Nephron progenitor cell (in vitro differentiated cells): ENCODE results near the gene TMEM256.
"Not testable (repeated sequence)": the region's sequence is repeated elsewhere in the genome, so short reads cannot be mapped to it uniquely, and the experiment has no call there.

ENCODE experiments used
- DNase-seq: peaks from one replicate; pipeline ENCODE4 v3.0.0; 2021
- H3K27ac Mint-ChIP-seq: 2 replicates; pipeline ENCODE4 v1.8.0; 2021; ENCODE audit warnings: mild to moderate bottlenecking, moderate library complexity, mixed read lengths
- H3K27me3 Mint-ChIP-seq: 2 replicates; pipeline ENCODE4 v1.8.0; 2021; ENCODE audit warnings: mild to moderate bottlenecking, low read depth, mixed read lengths; ENCODE audit not compliant: poor library complexity
- H3K36me3 Mint-ChIP-seq: 2 replicates; pipeline ENCODE4 v1.8.0; 2021; ENCODE audit warnings: low read depth, mixed read lengths
- H3K4me1 Mint-ChIP-seq: 2 replicates; pipeline ENCODE4 v1.8.0; 2021; ENCODE audit warnings: mixed read lengths
- H3K4me3 Mint-ChIP-seq: 2 replicates; pipeline ENCODE4 v1.8.0; 2021; ENCODE audit warnings: mild to moderate bottlenecking, moderate library complexity, mixed read lengths
- H3K9me3 Mint-ChIP-seq: 2 replicates; pipeline ENCODE4 v1.8.0; 2021; ENCODE audit warnings: mild to moderate bottlenecking, moderate library complexity, mixed read lengths
- CTCF ChIP-seq: fragments of 200-600 bp; sonication (generic); IDR thresholded peaks from 2 replicates; pipeline ENCODE4 v1.5.0; 2021; ENCODE audit warnings: antibody characterized with exemption

Gene TMEM256

GRCh38 chr17:7369825-7370224 lies 34.1 kb downstream of the TMEM256 start:
- H3K36me3 Mint-ChIP-seq: no peaks in the 10 kb centered on the region
- no peak overlapping the region for H3K27ac Mint-ChIP-seq
- no peak for DNase-seq
- H3K4me3 Mint-ChIP-seq: no peak overlapping the region
- no peaks in the 10 kb centered on the region for H3K4me1 Mint-ChIP-seq
- H3K27me3 Mint-ChIP-seq: peaks cover 40% of the 10 kb centered on the region
- TF ChIP-seq CTCF: no peak
- H3K9me3 Mint-ChIP-seq: no peaks in the 10 kb centered on the region

DNA sequence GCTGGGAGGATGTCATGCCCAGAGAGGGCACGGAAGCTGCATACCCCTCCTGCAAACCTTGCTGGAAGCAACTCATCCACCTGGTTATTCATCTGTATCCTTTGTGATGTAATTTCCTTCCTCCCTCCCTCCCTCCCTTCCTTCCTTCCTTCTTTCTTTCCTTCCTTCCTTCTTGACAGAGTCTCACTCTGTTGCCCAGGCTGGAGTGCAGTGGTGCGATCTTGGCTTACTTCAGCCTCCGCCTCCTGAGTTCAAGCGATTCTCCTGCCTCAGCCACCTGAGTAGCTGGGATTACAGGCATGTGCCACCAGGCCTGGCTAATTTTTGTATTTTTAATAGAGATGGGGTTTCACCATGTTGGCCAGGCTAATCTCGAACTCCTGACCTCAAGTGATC lies 35.3 kb downstream of the TMEM256 start:
- H3K36me3 Mint-ChIP-seq, DNase-seq, H3K4me3 Mint-ChIP-seq, H3K27ac Mint-ChIP-seq, H3K4me1 Mint-ChIP-seq, H3K9me3 Mint-ChIP-seq: not testable (repeated sequence)
- peaks cover 33% of the 10 kb centered on the region for H3K27me3 Mint-ChIP-seq

DNA sequence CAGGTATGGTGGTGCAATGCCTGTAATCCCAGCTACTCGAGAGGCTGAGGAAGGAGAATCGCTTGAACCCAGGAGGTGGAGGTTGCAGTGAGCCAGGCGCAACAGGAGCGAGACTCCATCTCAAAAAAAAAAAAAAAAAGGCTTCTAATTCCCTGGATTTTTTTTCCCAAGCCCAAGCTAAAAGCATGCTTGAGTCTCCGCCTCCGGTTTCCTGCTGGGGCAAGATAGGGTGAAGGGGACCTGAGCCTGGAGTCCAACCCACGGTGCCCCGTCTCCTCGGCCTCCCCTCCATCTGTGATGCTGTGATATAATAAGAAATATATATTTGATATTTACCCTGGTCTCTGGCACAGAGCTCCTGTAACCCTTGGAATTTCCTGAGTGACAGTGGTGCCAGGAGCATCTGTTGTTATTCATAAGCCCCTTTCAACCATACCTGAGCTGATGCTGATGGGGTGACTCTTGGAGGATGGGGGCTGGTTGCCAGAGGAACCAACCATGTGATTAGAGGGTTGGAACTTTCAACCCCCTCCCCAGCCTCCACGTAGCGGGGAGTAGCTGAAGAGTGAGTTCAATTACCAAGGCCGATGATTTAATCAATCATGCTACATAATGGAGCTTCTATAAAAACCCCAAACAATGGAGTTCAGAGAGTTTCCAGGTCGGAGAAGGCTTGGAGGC lies 35.8 kb downstream of the TMEM256 start:
- no peak for DNase-seq
- H3K36me3 Mint-ChIP-seq: no peaks in the 10 kb centered on the region

GRCh38 chr17:7367083-7367482 lies 36.8 kb downstream of the TMEM256 start:
- Mint-ChIP-seq H3K4me3 (no peak overlapping the region), H3K36me3 (no peaks in the 10 kb centered on the region), H3K9me3 (no peaks in the 10 kb centered on the region)

More for the DNA sequence above, 35.8 kb downstream of the TMEM256 start:
- H3K4me3 Mint-ChIP-seq: no peak overlapping the region
- H3K27me3 Mint-ChIP-seq: peaks cover 33% of the 10 kb centered on the region
- H3K27ac Mint-ChIP-seq: no peak overlapping the region
- H3K4me1 Mint-ChIP-seq: no peaks in the 10 kb centered on the region
- TF ChIP-seq CTCF: no peak
- no peaks in the 10 kb centered on the region for H3K9me3 Mint-ChIP-seq

DNA sequence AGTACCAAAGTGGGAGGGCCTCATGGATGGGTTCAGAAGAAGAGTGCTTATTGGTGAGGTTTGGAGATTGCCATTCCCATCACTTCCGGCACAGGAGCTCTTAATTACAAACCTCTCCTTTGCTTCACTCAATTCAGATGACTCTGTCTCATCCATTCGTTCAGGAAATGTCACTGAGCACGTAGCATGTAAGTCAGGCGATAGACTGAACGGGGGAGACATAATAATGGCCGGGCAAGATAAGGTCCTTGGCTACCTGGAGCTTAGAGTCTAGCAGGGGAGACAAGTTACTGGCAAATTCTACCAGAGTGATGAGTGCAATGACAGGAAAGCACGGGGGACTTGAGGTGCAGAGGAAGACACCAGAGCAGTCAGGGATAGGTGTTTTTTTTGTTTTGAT lies 37.9 kb downstream of the TMEM256 start:
- H3K27me3 Mint-ChIP-seq: peaks cover 31% of the 10 kb centered on the region

More at GRCh38 chr17:7367083-7367482, 36.8 kb downstream of the TMEM256 start:
- H3K4me1 Mint-ChIP-seq: no peaks in the 10 kb centered on the region
- TF ChIP-seq CTCF: no peak
- DNase-seq: no peak
- peaks cover 30% of the 10 kb centered on the region for H3K27me3 Mint-ChIP-seq
- H3K27ac Mint-ChIP-seq: no peak overlapping the region

DNA sequence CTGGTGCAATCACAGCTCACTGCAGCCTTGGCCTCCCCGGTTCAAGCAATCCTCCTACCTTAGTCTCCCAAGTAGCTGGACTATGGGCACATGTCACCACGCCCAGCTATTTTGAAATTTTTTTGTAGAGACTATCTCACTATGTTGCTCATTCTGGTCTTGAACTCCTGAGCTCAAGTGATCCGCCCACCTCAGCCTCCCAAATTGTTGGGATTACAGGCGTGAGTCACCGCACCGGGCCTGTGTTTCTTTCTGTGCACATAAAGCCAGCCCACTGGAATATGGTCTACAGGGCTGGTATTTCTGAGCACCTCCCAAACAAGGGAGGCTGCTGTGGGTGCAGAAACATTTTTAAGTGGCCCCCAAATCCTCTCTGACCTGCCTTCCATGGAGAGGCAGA lies 40.6 kb downstream of the TMEM256 start:
- no peak overlapping the region for H3K27ac Mint-ChIP-seq
- no peak for TF ChIP-seq CTCF
- H3K27me3 Mint-ChIP-seq: peaks cover 18% of the 10 kb centered on the region
- no peak overlapping the region for H3K4me3 Mint-ChIP-seq
- DNase-seq: no peak
- H3K9me3 Mint-ChIP-seq: no peaks in the 10 kb centered on the region
- no peaks in the 10 kb centered on the region for H3K36me3 Mint-ChIP-seq
- no peaks in the 10 kb centered on the region for H3K4me1 Mint-ChIP-seq

More for the DNA sequence above, 37.9 kb downstream of the TMEM256 start:
- not testable (repeated sequence) for DNase-seq, H3K4me1 Mint-ChIP-seq, H3K27ac Mint-ChIP-seq, H3K9me3 Mint-ChIP-seq, H3K4me3 Mint-ChIP-seq, H3K36me3 Mint-ChIP-seq

DNA sequence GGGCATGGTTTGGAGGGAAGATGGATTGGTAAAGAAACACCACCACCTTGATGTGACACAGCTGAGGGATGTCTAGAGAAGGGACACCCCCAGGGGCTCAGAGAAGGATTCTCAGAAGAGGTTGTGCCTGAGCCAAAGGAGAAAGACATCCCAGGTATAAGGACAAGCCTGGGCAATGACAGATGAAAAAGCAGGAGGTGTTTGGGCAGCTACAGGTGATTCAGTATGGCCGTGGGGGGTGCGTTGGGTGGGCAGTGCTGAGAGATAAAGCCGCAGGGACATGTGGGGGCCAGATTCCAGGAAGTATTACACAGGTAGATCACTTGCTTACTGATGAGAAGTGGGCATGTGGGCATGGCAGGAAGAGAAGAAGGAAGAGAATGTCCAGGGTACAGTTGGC lies 42.0 kb downstream of the TMEM256 start:
- no peaks in the 10 kb centered on the region for H3K36me3 Mint-ChIP-seq
- DNase-seq: no peak
- TF ChIP-seq CTCF: no peak
- no peak overlapping the region for H3K27ac Mint-ChIP-seq
- H3K9me3 Mint-ChIP-seq: no peaks in the 10 kb centered on the region
- H3K27me3 Mint-ChIP-seq: peaks cover 14% of the 10 kb centered on the region
- no peaks in the 10 kb centered on the region for H3K4me1 Mint-ChIP-seq
- no peak overlapping the region for H3K4me3 Mint-ChIP-seq
